T-helper 1 cell treated with Interleukin-12 subunit alpha and Interleukin-12 subunit beta and Interleukin-4 antibody, amounts not matched to agents 30 ng/mL and 1 ng/mL, for 36 hours (primary cell): ENCODE measurements around the gene KHDC4. TPM values are rescaled to one million over a fixed set of nuclear protein-coding genes. Genes with fewer than 3 reads are reported as not detected.

ENCODE experiments used
- intact Hi-C: fragments of 100-400 bp; cut with micrococcal nuclease; formaldehyde crosslinking; loops from one replicate; pipeline ENCODE4 v1.15.1; 2024
- total RNA-seq: library from RNA; stranded (reverse); gene quantifications from 2 replicates; pipeline ENCODE4 v1.2.3, GENCODE V29; 2022

Gene KHDC4
- total RNA-seq, 1 donor from 2014 or later = 70.6 TPM

DNA sequence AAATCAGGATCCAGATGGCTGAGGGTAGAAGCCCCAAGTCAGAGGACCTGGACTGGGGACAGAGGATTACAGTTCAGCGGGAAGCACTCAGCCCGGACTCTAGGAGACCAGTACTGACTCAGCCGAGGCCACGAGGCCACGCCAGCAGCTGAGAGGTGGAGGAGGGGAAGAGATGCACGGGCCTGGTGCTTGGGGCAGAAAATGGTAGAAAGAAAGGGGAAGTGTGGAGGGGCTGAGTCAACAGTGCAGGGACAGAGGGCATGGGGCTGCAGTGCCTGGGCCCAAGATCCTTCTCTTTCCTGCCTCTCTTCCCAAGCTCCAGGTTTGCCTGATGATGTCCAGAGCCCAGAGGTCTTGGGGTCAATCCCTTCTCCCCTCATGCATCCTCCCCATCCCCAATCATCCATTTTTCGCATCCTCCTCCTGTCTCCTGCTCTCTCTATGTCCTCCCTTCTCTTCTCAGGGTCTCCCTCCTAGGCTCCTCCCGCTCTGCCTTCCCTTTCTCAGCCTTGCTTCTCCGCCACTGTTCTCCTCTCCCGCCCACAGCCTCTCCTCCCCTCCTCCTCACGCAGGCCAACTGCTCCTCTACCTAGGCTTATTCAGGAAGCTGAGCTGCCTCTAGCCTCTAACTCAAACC is 36.4 kb upstream of the KHDC4 start:
- intact Hi-C loops = loop anchor here (1.0 kb wide), 1 partner anchor 9 kb away; no protein-coding TSS in a partner anchor

DNA sequence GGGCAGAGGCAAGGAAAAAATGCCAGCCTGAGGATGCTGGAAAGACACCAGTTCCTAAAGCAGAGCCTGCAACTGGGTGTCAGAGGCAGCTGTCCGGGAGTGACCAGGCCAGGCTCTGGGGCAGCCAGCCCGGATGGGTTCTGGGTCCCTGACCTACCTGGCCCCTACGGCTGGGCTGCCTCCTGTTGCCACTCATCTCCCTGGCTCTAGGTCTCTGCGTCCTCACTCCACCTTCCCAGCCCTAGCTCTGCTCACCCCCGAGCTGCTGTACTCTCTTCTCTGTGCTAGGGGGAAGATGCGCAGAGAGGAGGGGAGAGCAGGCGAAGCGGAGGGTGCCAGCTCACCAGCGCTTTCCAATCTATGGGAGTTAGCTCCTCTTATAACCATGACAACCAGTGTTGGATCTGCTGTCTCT is 35.2 kb upstream of the KHDC4 start:
- intact Hi-C loops = no loop called here

DNA sequence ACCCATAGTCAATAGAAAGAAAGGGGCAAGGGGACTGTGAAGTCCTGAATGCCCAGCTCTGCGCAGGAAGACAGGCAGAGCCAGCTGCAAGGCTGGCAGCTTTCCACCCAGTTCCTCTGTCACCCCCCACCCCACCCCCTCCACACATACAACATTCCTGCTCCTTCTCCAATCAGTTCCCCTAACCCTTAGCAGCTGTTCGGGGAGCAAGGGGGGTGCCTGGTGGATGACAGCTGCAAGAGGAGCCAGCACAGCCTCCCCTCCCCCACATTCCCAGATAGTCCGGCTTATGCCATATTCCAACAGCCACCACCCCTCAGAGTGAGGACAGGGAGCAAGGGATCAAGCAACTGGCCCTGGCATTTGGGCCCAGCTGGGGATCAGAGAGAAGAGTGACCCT is 34.5 kb upstream of the KHDC4 start:
- intact Hi-C loops = no loop called here

DNA sequence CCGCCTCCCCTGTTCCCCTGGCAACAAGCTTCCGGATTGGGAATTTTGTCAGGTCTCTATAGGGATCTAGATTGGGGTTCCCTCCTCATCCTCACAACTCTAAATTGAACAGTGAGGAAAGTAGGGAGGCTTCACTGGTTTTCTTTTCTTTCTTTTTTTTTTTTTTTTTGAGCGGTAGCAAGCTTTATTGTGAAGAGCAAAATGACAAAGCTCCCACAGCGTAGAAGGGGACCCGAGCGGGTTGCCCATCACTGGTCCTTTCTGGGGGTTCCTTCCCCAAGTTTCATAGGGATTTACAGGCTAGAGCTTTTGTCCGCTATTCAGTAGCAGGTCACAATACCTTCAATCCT is 33.8 kb upstream of the KHDC4 start:
- intact Hi-C loops = no loop called here

DNA sequence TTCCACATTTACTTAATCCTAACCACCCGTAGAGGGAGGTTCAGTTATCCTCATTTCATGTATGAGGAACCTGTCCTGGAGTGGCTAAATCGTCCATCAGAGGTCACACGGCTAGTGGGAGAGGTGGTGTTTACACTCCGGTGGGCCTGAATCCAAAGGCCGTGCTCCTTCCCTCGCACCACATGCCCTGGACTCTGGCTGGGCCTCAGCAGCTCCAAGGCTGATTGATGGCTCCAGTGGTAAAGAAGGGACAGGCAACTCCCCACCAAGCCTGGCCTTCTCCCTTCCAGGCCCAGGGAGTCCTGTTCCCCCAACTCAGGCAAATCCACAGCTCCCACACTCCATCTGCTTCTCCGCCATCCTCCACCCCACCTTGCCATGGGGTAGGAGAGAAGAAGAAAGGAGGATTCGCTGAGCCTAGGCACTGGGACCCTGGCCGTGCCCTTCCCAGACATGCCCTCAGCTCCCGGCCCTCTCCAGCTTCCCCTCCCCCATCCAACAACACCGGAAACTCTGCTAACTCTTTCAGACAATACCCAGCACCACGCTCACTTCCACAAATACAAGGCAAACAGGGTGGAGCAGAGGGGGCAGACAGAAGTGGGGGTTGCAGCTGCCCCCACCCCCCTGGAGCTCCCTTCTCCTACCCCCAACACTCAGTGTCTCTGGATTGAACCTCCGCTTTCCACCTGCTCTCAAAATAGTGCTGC is 33.3 kb upstream of the KHDC4 start:
- intact Hi-C loops = loop anchor here (1.0 to 2.0 kb wide), 2 partner anchors 8 to 21 kb away; no protein-coding TSS in a partner anchor

DNA sequence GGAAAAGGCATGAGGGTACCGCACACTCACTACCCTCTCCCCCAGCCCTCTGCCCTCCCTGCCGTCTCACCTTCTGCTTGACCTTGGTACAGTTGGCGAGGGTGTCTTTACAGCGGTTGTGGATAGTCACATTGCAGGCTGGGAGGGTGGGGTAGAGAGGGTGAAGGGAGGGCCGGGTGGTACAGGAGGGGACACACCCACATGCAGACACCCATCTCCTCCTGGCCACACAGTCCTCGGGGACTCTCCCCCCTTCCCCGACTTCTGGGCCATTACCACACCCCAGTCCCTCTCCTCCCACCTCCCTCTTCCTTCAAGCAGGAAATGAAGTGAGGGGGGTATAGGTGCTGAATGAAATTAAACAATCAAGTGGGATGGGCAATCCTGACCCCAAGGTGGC is 32.5 kb upstream of the KHDC4 start:
- intact Hi-C loops = loop anchor here (1.0 to 2.0 kb wide), 2 partner anchors 9 to 20 kb away; no protein-coding TSS in a partner anchor

DNA sequence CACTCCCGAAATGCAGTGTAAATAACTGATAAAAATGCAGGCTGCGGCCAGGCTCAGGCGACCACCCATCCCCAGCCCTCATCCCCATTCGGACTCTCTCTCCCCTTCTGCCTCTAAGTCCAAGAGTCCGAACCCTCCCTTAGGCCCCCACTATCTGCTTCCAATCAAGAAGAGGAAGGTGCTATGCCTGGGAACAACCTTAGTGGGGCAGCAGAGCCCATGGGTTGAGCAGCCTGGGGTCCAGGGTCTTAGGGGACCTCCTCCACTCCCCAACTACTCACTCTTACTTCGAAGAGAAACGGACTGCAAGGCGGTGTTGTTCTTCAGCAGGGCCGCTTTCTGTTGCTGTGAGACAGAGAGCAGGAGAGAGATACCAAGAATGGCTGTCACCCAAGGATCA is 31.9 kb upstream of the KHDC4 start:
- intact Hi-C loops = loop anchor here (2.0 kb wide), 1 partner anchor 19 kb away; no protein-coding TSS in a partner anchor

DNA sequence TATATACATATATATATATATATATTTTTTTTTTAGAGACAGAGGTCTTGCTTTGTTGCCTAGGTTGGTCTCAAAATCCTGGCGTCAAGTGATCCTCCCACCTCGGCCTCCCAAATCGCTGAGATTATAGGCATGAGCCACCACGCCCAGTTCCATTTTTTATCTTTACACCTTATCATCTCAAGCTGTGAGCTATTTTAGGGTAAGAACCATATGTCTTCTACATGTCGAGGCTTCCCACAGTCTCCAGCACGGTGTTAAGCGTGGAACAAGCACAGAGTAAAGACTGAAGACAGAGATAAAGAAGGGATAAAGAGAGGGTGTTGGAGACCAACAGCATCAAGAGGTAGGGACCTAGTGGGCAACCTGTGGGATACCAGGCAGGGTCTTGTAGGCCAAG is 30.0 kb upstream of the KHDC4 start:
- intact Hi-C loops = no loop called here

DNA sequence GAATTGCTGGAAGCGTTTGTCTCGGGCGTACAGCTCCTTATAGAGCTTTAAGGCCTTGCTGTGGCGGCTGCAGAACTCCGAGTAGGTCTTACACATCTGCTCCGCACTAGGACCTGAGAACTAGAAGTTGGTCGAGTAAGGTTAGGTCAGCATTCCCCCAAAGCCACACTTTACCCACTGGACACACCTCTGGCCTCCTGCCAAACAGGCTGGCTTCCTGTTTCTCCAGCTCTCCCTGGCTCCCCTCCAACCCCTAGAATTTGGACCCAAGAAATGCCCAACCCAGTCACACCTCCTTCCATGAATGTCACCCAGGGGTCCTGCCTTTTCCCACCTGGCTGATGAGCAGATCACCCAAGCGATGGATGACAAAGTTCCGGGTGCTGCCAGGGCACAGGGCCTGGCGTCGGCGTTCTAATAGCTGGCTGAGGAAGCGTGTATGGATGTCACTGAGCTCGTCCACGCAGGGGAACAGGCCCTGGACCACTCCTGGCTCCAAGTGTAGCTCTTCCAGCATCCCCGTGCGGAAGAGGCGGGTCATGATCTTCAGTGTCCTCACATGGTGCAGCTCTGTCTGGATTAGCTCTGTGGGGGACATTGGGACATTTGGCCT is 28.5 kb upstream of the KHDC4 start:
- intact Hi-C loops = no loop called here

DNA sequence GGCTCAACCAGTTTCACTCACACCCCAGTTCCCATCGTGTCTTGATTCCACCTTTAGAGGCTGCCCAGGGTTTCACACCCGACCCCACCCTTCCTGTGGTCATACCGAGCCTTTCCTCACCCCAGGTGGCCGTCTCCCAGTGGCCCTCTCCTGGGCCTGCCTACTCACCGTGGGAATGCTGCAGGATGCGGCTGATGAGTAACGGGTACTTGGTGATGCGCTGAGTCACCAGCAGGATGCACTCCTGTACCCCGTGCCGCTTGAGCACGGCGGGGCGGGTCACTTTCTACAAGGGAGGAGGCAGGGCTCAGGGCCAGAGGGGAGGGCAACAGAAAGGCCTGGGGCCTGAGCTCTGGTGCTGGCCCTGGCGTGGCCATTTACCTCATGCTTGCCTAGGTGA is 27.7 kb upstream of the KHDC4 start:
- intact Hi-C loops = no loop called here

DNA sequence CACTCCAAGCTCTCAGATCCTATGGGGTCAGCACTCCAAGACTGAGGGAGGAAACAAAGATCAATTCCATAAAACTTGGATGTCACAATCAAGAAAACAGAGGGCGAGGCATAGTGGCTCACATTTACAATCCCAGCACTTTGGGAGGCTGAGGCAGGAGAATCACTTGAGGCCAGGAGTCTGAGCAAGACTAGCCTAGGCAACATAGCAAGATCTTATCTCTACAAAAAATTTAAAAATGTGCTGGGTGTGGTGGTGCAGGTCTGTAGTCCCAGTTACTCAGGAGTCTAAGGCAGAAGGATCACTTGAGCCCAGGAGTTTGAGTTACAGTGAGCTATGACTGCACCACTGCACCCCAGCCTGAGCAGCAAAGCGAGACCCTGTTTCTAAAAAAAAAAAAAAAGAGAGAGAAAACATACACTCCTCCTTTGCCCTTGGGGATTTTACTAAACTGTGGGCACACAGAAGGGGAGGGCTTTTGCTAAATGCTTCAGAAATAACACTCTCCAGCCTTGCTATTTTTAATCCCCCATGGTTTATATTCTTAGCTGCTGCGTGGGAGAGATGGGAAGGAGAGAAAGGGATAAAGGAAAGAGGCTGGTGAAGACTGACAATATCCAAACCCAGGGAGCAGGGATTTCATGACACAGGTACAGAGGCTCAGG is 26.0 kb upstream of the KHDC4 start:
- intact Hi-C loops = no loop called here

DNA sequence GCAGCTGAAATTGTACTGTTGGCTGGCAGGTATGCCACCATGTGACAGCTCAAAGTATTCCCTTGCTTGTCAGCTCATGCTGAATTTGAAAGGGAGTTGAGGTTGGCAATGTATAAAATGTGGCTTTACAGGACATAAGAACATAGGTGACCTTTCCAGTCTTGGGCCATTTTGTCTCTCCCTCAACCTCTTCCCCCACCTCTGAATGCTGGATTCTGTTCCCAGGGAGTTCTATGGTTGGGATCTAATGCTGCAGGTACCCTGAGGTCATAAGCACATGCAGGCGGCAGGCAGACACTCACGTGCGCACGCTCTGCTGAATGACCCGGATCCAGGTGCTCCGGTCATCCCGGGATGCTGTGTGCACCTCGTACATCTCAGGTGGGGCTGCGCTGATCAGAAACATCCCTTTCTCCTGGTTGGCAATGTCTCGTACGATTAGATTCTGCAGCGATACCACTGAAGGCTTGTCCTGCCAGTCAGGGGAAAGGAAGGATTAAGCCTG is 23.2 kb upstream of the KHDC4 start:
- intact Hi-C loops = no loop called here

DNA sequence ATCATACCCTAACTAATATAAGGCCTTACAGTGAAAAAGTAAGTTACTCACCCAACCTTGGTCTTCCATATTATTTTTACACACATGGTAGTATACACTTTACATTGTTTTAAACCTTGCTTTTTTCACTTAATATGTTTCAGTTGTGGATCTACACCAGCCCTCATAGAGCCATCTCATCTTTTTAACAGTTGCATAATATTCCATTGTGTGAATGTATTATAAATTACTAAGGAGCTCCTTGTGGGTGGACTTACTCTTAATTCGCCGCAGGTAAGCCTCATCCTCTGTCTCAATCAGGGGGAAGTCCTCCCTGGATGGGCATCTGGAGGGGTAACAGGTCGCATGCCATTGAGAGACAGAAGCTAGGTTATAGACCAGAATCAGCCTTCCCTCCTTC is 20.4 kb upstream of the KHDC4 start:
- intact Hi-C loops = no loop called here

DNA sequence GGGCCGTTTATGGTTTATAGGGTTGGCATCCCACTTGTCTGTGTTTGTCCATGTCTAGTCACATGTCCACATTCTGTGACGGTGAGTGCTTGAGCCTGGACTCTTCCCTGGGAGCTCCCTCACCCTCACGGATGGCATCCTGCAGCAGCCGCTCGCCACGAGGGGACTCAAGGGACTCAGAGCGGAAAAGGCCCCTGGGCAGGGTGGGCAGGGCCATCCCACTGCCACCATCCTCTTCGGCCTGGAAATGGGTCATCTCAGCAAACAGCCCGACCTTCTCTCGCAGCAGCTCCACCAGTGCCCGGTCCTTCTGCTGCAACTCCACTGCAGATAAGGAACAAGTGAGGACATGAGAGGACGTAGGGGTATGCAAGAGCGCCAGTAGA is 18.3 kb upstream of the KHDC4 start:
- intact Hi-C loops = no loop called here

DNA sequence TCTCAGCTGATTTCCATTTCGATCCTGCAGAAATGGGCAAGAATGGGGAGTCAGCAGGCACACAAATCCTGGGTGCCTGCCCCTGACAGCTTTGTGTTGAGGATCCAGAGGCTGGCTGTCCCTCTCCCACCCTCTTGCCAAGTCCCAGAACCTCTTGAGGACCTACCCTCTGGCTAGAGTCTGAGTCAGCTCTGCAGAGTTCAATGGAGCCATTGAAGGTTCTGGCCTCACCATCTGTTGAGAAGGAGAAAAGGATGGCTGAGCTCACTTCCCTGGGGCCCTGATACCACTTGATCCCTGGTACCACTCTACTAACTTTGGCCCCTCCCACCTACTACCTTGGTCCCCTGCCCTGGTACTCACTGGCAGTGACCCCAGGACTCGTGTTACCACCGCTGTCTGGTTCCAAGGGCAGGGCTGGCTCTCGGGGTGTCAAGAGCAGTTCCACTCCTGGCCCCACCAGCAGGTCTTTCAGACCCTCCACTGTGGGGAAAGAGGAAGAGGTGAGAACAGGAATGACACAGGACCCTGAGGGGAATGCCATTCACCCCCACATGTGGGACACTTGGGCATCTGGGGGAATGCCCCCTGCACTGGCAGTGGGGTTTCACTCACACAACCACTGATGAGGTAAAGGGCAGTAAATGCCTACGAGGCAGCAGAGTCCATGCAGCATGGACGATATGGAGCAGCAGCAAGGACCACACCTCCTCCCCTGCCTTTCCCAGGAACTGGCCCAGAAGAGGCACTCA is 17.7 kb upstream of the KHDC4 start:
- intact Hi-C loops = no loop called here

DNA sequence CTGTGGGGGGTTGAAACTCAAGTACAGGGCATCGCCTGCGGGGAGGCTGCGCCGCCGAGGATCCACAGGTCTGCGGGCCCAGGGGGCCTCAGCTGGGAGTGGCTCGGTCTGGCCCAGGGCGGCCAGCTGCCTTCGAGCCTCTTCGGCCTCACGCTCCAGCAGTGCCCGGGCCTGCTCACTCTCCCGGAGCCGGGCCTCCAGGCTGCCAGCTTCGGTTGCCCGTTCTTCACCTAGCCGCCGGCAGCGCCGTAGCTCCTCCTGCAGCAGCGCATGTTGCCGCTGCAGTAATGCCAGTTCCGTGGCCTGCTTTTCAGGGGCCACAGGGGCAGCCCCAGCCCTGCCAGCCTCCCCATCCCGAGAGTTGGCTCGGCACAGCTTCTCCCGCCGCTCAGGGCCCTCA is 16.6 kb upstream of the KHDC4 start:
- intact Hi-C loops = no loop called here

DNA sequence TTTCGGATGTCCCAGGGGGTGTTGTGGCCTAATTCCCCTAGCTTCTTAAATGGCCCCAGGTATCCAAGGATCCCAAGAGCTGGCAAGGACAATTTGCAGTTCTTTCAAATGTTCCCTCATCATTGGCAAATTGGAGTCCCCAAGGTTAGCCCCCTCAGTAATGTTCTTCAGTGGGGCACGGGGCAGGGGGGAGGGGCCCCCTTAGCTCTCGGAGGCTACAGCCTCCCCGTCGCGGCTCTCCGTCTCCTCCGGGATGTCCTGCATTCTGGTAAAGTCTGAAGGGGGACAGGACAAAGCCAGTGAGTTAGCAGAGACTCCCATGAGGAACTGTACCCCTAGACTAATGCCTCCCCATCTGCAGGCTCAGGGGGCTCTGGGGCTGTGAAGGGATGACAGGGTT is 13.5 kb upstream of the KHDC4 start:
- intact Hi-C loops = loop anchor here (2.0 kb wide), 1 partner anchor 19 kb away; no protein-coding TSS in a partner anchor

DNA sequence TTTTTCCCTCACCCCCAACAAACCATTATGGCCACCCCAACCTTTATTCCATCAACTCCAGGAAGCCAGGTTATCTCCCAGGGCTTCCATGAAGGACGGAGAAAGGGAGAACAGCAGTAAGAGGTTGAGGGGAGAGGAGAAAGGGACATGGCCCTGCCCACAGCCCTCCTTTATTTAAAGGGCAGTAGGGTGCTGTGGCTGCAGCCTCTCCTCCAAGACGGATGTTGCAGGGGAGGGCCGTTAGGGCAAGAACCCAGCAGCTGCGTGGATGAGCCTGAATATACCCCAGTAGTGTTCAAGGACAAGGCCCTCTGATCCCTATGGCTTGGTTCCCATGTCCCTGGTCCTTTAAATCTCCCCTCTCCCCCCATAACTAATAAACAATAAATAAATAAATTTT is 13.1 kb upstream of the KHDC4 start:
- intact Hi-C loops = loop anchor here (2.0 kb wide), 1 partner anchor 20 kb away; no protein-coding TSS in a partner anchor

DNA sequence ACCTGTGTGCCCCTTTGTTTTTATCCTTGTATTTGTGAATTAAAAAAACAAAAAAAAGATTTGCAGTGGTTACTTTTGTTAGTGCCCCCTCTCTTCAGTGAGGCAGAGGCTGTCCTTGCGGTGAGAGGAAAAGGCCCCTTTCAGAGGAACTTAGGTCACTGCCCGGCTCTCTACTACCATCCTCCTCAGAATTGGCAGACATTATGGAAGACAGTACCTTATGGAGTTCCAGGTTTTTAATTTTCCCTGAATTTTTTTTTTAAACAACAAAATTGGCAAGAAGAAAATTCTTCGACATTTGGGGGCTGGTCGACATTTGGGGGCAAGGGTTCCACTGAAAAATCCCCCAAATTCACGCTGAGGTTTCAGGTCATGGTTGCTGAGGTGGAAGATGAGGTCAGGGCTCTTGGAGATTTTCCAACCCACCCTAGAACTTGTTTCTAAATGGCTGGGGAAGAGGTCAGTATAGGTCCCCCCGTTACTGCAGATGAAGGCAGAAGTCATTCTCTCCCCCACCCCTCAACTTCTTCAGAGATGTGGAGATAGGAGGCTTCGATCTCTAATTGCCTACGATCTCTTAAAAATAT is 12.5 kb upstream of the KHDC4 start:
- intact Hi-C loops = loop anchor here (1.0 to 2.0 kb wide), 4 partner anchors 8 to 32 kb away; partner anchors contain the start of genes ARHGEF2 and KHDC4

DNA sequence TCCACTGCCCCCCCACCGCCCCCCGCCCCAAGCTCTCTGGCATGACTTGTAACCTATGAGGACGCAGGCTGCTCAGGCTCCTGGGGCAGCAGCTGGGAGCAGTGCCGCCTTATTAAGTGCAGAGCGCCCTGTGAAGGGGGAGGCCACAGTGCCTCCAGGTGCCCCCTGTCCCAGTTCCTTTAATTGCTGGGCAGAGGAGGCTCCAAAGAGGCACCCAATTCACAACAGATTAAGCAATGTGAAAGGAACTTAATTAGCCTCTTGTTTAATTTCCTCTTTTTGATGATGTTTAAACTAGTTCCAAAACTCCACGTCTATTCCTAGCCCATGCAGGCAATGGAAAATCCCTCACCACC is 10.2 kb upstream of the KHDC4 start:
- intact Hi-C loops = no loop called here
